GM12878 (cell line): ENCODE results near the gene PROSER3. TPM values are rescaled to one million over a fixed set of nuclear protein-coding genes. Genes with fewer than 3 reads are reported as not detected.

Experiments
- ASH2L ChIP-seq: fragments of 300-600, 200-600 bp; sonication (generic); IDR thresholded peaks from 2 replicates; pipeline ENCODE4 v1.6.1; 2017; ENCODE audit warnings: low read depth, mild to moderate bottlenecking, borderline replicate concordance
- CREB1 ChIP-seq: IDR thresholded peaks from 2 replicates; pipeline ENCODE4 v1.6.1; 2012; ENCODE audit warnings: low read depth, mild to moderate bottlenecking, inconsistent platforms
- EGR1 ChIP-seq, 2 experiments: IDR thresholded peaks; 1 replicate in 1 of 2; 2 replicates in 1 of 2; pipeline ENCODE4 v1.6.1; 2011 to 2012; ENCODE audit warnings: low read depth in 2 of 2, low read length in 2 of 2, borderline replicate concordance in 1 of 2, mild to moderate bottlenecking in 1 of 2, moderate library complexity in 1 of 2
- HCFC1 ChIP-seq: fragments of 150-350 bp; IDR thresholded peaks from 2 replicates; pipeline ENCODE4 v1.6.1; 2014; ENCODE audit warnings: low read length
- HDAC6 ChIP-seq: fragments of 200-600 bp; sonication (generic); IDR thresholded peaks from one replicate; pipeline ENCODE4 v1.8.0; 2017; ENCODE audit warnings: antibody characterized with exemption; ENCODE audit not compliant: unreplicated experiment
- IKZF1 ChIP-seq: fragments of 450-650 bp; conservative IDR thresholded peaks from 2 replicates; pipeline ENCODE4 v1.6.1; 2017; ENCODE audit warnings: antibody characterized with exemption, mild to moderate bottlenecking
- IRF4 ChIP-seq: IDR thresholded peaks from 2 replicates; pipeline ENCODE4 v1.6.1; 2011; ENCODE audit warnings: low read depth, low read length
- LARP7 ChIP-seq: fragments of 450-650 bp; IDR thresholded peaks from 2 replicates; pipeline ENCODE4 v1.6.1; 2017; ENCODE audit warnings: mild to moderate bottlenecking
- RELA ChIP-seq: fragments of 450-650 bp; IDR thresholded peaks from 2 replicates; pipeline ENCODE4 v1.8.0; 2014; ENCODE audit warnings: borderline replicate concordance; ENCODE audit not compliant: partially characterized antibody
- RUNX3 ChIP-seq: IDR thresholded peaks from 2 replicates; pipeline ENCODE4 v1.6.1; 2012; ENCODE audit warnings: low read length, inconsistent platforms
- SIX5 ChIP-seq: IDR thresholded peaks from 2 replicates; pipeline ENCODE4 v1.6.1; 2011; ENCODE audit warnings: mild to moderate bottlenecking, low read depth, low read length, moderate library complexity; ENCODE audit not compliant: severe bottlenecking
- SMAD5 ChIP-seq: IDR thresholded peaks from 2 replicates; pipeline ENCODE4 v1.6.1; 2016; ENCODE audit warnings: antibody characterized with exemption, low read depth
- SMARCA5 ChIP-seq: fragments of 450-650 bp; IDR thresholded peaks from 2 replicates; pipeline ENCODE4 v1.6.1; 2017; ENCODE audit warnings: mild to moderate bottlenecking
- STAT1 ChIP-seq: fragments of 450-650 bp; conservative IDR thresholded peaks from 2 replicates; pipeline ENCODE4 v1.6.1; 2014; ENCODE audit warnings: antibody characterized with exemption, mild to moderate bottlenecking
- TCF3 ChIP-seq: IDR thresholded peaks from 2 replicates; pipeline ENCODE4 v1.6.1; 2012; ENCODE audit warnings: low read depth, mild to moderate bottlenecking, low read length, borderline replicate concordance; ENCODE audit not compliant: insufficient read depth
- YY1 ChIP-seq: IDR thresholded peaks from 2 replicates; pipeline ENCODE4 v1.6.1; 2011; ENCODE audit warnings: low read depth, mild to moderate bottlenecking, low read length
- polyA plus RNA-seq, 11 experiments: library from polyadenylated mRNA; depleted of rRNA in 4 of 11; unstranded in 6 of 11; stranded (reverse) in 5 of 11; fragments of >200 nt; fragmentation: Nextera tagmentation in 4 of 11; fragmentation: Illumina TruSeq in 1 of 11; extraction: Ambion mirVana in 4 of 11; extraction: Trizol in 1 of 11; gene quantifications; 1 replicate in 1 of 11; 2 replicates in 10 of 11; pipeline versions ENCODE4 v1.2.1 to v1.2.3, GENCODE V29; 2011 to 2016; ENCODE audit warnings: inconsistent platforms in 2 of 11, missing spikeins in 2 of 11, low read depth in 1 of 11
- total RNA-seq, 4 experiments: library from RNA; depleted of rRNA in 3 of 4; stranded (reverse); fragments of >200 nt in 3 of 4; fragmentation: Illumina TruSeq in 1 of 4; extraction: Trizol in 1 of 4; gene quantifications; 2 replicates each; pipeline versions ENCODE4 v1.2.1 to v1.2.3, GENCODE V29; 2013 to 2021
- TF ChIP-seq, protein P1 (sequence below): fragments of 450-650 bp; IDR thresholded peaks from 2 replicates; pipeline ENCODE4 v1.6.1; 2016; ENCODE audit warnings: mild to moderate bottlenecking, moderate library complexity, borderline replicate concordance
- TF ChIP-seq, protein P2 (sequence below): fragments of 450-650 bp; conservative IDR thresholded peaks from 2 replicates; pipeline ENCODE4 v1.6.1; 2017; ENCODE audit warnings: mild to moderate bottlenecking, moderate library complexity
- TF ChIP-seq, protein P3 (sequence below): fragments of 450-650 bp; IDR thresholded peaks from 2 replicates; pipeline ENCODE4 v1.6.1; 2017; ENCODE audit warnings: mild to moderate bottlenecking, moderate library complexity

Gene PROSER3
- total and polyA plus RNA-seq, 10 of the 15 experiments (the other 5 are each of a cell fraction or from before 2014, with no cell fraction given), result 0.85 to 25.1 (median 9.6) TPM

DNA sequence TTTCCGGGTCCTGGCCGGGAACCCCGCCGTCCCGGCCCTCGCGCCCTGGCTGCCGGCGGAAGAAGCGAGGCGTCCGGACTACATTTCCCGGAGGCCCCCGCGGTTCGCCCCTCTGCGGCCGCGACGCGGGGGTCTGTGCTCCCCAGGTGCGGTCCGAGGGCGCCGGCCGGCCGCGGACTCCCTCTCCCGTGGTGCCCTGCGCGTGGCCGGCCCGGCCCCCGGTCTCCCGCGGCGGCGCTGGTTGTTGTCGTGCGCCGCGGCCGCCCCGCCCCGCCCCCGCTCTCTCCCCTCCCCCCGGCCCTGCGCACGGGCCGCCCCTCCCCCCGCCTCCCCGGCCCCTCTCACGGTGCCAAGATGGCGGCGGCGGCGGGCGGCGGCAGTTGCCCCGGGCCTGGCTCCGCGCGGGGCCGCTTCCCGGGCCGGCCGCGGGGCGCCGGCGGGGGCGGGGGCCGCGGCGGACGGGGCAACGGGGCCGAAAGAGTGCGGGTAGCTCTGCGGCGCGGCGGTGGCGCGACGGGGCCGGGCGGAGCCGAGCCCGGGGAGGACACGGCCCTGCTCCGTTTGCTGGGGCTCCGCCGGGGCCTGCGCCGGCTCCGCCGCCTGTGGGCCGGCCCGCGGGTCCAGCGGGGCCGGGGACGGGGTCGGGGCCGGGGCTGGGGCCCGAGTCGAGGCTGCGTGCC, 40.2 kb upstream of the PROSER3 start, which contains the start of gene KMT2B (continued):
- TF ChIP-seq, protein P1, sequence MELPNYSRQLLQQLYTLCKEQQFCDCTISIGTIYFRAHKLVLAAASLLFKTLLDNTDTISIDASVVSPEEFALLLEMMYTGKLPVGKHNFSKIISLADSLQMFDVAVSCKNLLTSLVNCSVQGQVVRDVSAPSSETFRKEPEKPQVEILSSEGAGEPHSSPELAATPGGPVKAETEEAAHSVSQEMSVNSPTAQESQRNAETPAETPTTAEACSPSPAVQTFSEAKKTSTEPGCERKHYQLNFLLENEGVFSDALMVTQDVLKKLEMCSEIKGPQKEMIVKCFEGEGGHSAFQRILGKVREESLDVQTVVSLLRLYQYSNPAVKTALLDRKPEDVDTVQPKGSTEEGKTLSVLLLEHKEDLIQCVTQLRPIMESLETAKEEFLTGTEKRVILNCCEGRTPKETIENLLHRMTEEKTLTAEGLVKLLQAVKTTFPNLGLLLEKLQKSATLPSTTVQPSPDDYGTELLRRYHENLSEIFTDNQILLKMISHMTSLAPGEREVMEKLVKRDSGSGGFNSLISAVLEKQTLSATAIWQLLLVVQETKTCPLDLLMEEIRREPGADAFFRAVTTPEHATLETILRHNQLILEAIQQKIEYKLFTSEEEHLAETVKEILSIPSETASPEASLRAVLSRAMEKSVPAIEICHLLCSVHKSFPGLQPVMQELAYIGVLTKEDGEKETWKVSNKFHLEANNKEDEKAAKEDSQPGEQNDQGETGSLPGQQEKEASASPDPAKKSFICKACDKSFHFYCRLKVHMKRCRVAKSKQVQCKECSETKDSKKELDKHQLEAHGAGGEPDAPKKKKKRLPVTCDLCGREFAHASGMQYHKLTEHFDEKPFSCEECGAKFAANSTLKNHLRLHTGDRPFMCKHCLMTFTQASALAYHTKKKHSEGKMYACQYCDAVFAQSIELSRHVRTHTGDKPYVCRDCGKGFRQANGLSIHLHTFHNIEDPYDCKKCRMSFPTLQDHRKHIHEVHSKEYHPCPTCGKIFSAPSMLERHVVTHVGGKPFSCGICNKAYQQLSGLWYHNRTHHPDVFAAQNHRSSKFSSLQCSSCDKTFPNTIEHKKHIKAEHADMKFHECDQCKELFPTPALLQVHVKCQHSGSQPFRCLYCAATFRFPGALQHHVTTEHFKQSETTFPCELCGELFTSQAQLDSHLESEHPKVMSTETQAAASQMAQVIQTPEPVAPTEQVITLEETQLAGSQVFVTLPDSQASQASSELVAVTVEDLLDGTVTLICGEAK, result no peak
- TF ChIP-seq STAT1, result no peak
- TF ChIP-seq TCF3, result 0 out of 2 replicates have a peak, but pooled peaks have one; percentile 56
- TF ChIP-seq, protein P2, sequence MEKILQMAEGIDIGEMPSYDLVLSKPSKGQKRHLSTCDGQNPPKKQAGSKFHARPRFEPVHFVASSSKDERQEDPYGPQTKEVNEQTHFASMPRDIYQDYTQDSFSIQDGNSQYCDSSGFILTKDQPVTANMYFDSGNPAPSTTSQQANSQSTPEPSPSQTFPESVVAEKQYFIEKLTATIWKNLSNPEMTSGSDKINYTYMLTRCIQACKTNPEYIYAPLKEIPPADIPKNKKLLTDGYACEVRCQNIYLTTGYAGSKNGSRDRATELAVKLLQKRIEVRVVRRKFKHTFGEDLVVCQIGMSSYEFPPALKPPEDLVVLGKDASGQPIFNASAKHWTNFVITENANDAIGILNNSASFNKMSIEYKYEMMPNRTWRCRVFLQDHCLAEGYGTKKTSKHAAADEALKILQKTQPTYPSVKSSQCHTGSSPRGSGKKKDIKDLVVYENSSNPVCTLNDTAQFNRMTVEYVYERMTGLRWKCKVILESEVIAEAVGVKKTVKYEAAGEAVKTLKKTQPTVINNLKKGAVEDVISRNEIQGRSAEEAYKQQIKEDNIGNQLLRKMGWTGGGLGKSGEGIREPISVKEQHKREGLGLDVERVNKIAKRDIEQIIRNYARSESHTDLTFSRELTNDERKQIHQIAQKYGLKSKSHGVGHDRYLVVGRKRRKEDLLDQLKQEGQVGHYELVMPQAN, result peak; percentile 4; the same call in 1 of the 2 replicates
- TF ChIP-seq RELA, result peak; percentile 45
- peak; percentile 76 for TF ChIP-seq YY1
- TF ChIP-seq CREB1, result peak; percentile 88
- no peak for TF ChIP-seq SMARCA5
- peak in 1 of 2 experiments; percentile 77; a peak in 2 of 3 replicates for TF ChIP-seq EGR1 (IDR thresholded peaks at IDR 0.05; ENCODE audit: borderline replicate concordance in 1 of 2, low read depth in 2 of 2, low read length in 2 of 2)
- no peak for TF ChIP-seq HDAC6
- TF ChIP-seq ASH2L, result no peak
- TF ChIP-seq LARP7, result peak; percentile 72
- TF ChIP-seq IRF4, result no peak
- TF ChIP-seq HCFC1, result peak; percentile 70
- peak; percentile 91 for TF ChIP-seq IKZF1
- TF ChIP-seq, protein P3, sequence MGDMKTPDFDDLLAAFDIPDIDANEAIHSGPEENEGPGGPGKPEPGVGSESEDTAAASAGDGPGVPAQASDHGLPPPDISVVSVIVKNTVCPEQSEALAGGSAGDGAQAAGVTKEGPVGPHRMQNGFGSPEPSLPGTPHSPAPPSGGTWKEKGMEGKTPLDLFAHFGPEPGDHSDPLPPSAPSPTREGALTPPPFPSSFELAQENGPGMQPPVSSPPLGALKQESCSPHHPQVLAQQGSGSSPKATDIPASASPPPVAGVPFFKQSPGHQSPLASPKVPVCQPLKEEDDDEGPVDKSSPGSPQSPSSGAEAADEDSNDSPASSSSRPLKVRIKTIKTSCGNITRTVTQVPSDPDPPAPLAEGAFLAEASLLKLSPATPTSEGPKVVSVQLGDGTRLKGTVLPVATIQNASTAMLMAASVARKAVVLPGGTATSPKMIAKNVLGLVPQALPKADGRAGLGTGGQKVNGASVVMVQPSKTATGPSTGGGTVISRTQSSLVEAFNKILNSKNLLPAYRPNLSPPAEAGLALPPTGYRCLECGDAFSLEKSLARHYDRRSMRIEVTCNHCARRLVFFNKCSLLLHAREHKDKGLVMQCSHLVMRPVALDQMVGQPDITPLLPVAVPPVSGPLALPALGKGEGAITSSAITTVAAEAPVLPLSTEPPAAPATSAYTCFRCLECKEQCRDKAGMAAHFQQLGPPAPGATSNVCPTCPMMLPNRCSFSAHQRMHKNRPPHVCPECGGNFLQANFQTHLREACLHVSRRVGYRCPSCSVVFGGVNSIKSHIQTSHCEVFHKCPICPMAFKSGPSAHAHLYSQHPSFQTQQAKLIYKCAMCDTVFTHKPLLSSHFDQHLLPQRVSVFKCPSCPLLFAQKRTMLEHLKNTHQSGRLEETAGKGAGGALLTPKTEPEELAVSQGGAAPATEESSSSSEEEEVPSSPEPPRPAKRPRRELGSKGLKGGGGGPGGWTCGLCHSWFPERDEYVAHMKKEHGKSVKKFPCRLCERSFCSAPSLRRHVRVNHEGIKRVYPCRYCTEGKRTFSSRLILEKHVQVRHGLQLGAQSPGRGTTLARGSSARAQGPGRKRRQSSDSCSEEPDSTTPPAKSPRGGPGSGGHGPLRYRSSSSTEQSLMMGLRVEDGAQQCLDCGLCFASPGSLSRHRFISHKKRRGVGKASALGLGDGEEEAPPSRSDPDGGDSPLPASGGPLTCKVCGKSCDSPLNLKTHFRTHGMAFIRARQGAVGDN, result peak; percentile 44
- TF ChIP-seq RUNX3, result peak; percentile 55
- peak; percentile 1 for TF ChIP-seq SIX5
- no peak for TF ChIP-seq SMAD5
